WTC11 (cell line): Measurements from ENCODE around the gene TFEB. TPM values are rescaled to one million over a fixed set of nuclear protein-coding genes. Genes with fewer than 3 reads are reported as not detected.

Experiments used
- ATAC-seq: fragments of 200-7000 bp; cut with Tn5 transposase; 2 replicates; pipeline ENCODE4 v1.10.0; 2021; ENCODE audit warnings: mild to moderate bottlenecking, moderate library complexity
- CTCF ChIA-PET: fragments of 300-600 bp; sonication (Branson Sonifier 250); formaldehyde crosslinking; loops from one replicate; lab custom pipeline; 2021; ENCODE audit warnings: antibody characterized with exemption; lab: Charles Lee
- POLR2A ChIA-PET: fragments of 350-600 bp; sonication (Branson Sonifier 250); formaldehyde crosslinking; loops from one replicate; lab custom pipeline; 2021; ENCODE audit warnings: antibody characterized with exemption; lab: Charles Lee
- DNase-seq: peaks from one replicate; pipeline ENCODE4 v3.0.0; 2021; ENCODE audit warnings: low spot score
- H3K27ac Mint-ChIP-seq: 2 replicates; pipeline ENCODE4 v1.8.0; 2021; ENCODE audit warnings: mixed read lengths
- H3K27me3 Mint-ChIP-seq: 2 replicates; pipeline ENCODE4 v1.8.0; 2021; ENCODE audit warnings: low read depth, mild to moderate bottlenecking, moderate library complexity, mixed read lengths
- H3K36me3 Mint-ChIP-seq: 2 replicates; pipeline ENCODE4 v1.8.0; 2021; ENCODE audit warnings: mixed read lengths
- H3K4me1 Mint-ChIP-seq: 2 replicates; pipeline ENCODE4 v1.8.0; 2022; ENCODE audit warnings: mixed read lengths
- H3K4me3 Mint-ChIP-seq: 2 replicates; pipeline ENCODE4 v1.8.0; 2021; ENCODE audit warnings: mild to moderate bottlenecking, moderate library complexity, mixed read lengths
- H3K9me3 Mint-ChIP-seq: 2 replicates; pipeline ENCODE4 v1.8.0; 2021; ENCODE audit warnings: mixed read lengths
- ATF6 ChIP-seq: sonication (generic); formaldehyde crosslinking; IDR thresholded peaks from 2 replicates; pipeline ENCODE4 v1.8.1; 2023; ENCODE audit warnings: mild to moderate bottlenecking, missing genetic modification reagents
- CREM ChIP-seq: sonication (generic); formaldehyde crosslinking; IDR thresholded peaks from 2 replicates; pipeline ENCODE4 v1.8.1; 2022; ENCODE audit warnings: mild to moderate bottlenecking, missing genetic modification reagents, moderate library complexity
- CTCF ChIP-seq: fragments of 200-600 bp; IDR thresholded peaks from 2 replicates; pipeline ENCODE4 v1.8.0; 2022; ENCODE audit warnings: antibody characterized with exemption
- ELF4 ChIP-seq: sonication (generic); formaldehyde crosslinking; IDR thresholded peaks from 2 replicates; pipeline ENCODE4 v1.8.1; 2022; ENCODE audit warnings: low read depth, mild to moderate bottlenecking, moderate library complexity, missing genetic modification reagents
- ESRRA ChIP-seq: sonication (generic); formaldehyde crosslinking; IDR thresholded peaks from 2 replicates; pipeline ENCODE4 v1.8.1; 2022; ENCODE audit warnings: mild to moderate bottlenecking, missing genetic modification reagents, borderline replicate concordance
- NR2C2 ChIP-seq: sonication (generic); formaldehyde crosslinking; IDR thresholded peaks from 2 replicates; pipeline ENCODE4 v1.8.0; 2022; ENCODE audit warnings: mild to moderate bottlenecking, missing genetic modification reagents
- SP1 ChIP-seq: sonication (generic); formaldehyde crosslinking; conservative IDR thresholded peaks from 2 replicates; pipeline ENCODE4 v1.8.1; 2022; ENCODE audit warnings: missing genetic modification reagents
- TEAD1 ChIP-seq: sonication (generic); formaldehyde crosslinking; IDR thresholded peaks from 2 replicates; pipeline ENCODE4 v1.8.0; 2022; ENCODE audit warnings: mild to moderate bottlenecking, missing genetic modification reagents
- ZNF423 ChIP-seq: fragments of 250-450 bp; sonication (Bioruptor Pico); IDR thresholded peaks from 2 replicates; pipeline ENCODE4 v2.1.2; 2022; ENCODE audit warnings: mild to moderate bottlenecking, moderate library complexity
- total RNA-seq: library from RNA; stranded (reverse); gene quantifications from 3 replicates; pipeline ENCODE4 v1.2.3, GENCODE V29; 2021
- TF ChIP-seq, protein P1 (sequence below): sonication (generic); formaldehyde crosslinking; IDR thresholded peaks from 2 replicates; pipeline ENCODE4 v1.8.0; 2023; ENCODE audit warnings: missing genetic modification reagents, mild to moderate bottlenecking, borderline replicate concordance
- TF ChIP-seq, protein P2 (sequence below): fragments of 250-450 bp; sonication (Bioruptor Pico); IDR thresholded peaks from 2 replicates; pipeline ENCODE4 v1.9.0; 2021; ENCODE audit warnings: mild to moderate bottlenecking
- TF ChIP-seq, protein P3 (sequence below): fragments of 250-450 bp; sonication (Bioruptor Pico); IDR thresholded peaks from 2 replicates; pipeline ENCODE4 v1.8.0; 2021; ENCODE audit warnings: mild to moderate bottlenecking
- TF ChIP-seq, protein P4 (sequence below): fragments of 250-450 bp; sonication (Bioruptor Pico); IDR thresholded peaks from 2 replicates; pipeline ENCODE4 v1.9.0; 2021; ENCODE audit warnings: mild to moderate bottlenecking
- TF ChIP-seq, protein P5 (sequence below): sonication (generic); formaldehyde crosslinking; IDR thresholded peaks from 2 replicates; pipeline ENCODE4 v1.8.0; 2022; ENCODE audit warnings: mild to moderate bottlenecking, missing genetic modification reagents
- TF ChIP-seq, protein P6 (sequence below): sonication (generic); formaldehyde crosslinking; IDR thresholded peaks from 2 replicates; pipeline ENCODE4 v1.8.1; 2023; ENCODE audit warnings: mild to moderate bottlenecking, missing genetic modification reagents, moderate library complexity
- TF ChIP-seq, protein P7 (sequence below): sonication (generic); formaldehyde crosslinking; IDR thresholded peaks from 2 replicates; pipeline ENCODE4 v1.8.1; 2022; ENCODE audit warnings: low read depth, mild to moderate bottlenecking, moderate library complexity, missing genetic modification reagents, borderline replicate concordance

Gene TFEB
- total RNA-seq, 1 experiment from 2014 or later = 3.9 TPM

DNA sequence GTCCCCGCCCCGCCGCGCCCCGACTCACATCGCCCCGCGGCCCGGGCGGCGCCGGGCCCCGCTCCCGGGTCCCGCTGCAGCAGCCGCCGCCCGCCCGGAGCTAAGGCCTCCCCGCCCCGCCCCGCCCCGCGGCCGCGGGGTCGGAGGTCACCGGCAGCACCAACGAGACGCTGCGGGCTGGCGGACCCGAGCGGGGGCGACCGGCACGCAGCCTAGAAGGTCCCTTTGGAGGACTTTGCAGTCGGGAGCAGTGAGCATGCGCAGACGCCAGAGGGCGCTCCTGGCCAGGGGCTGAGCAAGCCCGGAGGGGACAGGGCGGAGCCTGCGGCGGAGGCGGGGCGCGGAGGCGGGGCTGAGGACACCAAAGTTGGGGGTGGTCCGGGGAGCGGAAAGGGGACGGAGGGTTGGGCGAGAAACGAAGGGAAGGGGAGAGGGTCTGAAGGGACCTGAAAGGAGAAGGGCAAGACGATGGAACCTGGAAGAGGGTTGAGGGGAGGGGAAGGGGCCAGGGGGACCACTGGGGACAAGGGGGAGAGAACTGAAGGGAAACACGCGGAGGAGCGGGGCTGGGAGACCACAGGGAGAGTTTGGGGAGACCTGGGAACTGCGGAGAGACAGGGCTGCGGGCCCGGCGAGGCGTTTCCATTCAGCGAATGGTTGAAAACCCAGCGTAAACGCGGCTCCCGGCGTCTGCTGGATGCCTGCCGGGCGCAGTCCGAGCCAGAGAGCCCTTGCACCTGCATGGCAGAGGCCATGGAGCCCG lies 44.6 kb upstream of the TFEB start, which contains the start of gene FRS3 (continued):
- TF ChIP-seq ESRRA (CRISPR knock-in tag) (no peak), CREM (CRISPR knock-in tag) (0 out of 2 replicates have a peak, but pooled peaks have one; percentile 59), SP1 (CRISPR knock-in tag) (peak; percentile 97), TEAD1 (CRISPR knock-in tag) (peak; percentile 32; the same call in 1 of the 2 replicates), CTCF (peak; percentile 92), NR2C2 (CRISPR knock-in tag) (peak; percentile 94)
- TF ChIP-seq, protein P1, sequence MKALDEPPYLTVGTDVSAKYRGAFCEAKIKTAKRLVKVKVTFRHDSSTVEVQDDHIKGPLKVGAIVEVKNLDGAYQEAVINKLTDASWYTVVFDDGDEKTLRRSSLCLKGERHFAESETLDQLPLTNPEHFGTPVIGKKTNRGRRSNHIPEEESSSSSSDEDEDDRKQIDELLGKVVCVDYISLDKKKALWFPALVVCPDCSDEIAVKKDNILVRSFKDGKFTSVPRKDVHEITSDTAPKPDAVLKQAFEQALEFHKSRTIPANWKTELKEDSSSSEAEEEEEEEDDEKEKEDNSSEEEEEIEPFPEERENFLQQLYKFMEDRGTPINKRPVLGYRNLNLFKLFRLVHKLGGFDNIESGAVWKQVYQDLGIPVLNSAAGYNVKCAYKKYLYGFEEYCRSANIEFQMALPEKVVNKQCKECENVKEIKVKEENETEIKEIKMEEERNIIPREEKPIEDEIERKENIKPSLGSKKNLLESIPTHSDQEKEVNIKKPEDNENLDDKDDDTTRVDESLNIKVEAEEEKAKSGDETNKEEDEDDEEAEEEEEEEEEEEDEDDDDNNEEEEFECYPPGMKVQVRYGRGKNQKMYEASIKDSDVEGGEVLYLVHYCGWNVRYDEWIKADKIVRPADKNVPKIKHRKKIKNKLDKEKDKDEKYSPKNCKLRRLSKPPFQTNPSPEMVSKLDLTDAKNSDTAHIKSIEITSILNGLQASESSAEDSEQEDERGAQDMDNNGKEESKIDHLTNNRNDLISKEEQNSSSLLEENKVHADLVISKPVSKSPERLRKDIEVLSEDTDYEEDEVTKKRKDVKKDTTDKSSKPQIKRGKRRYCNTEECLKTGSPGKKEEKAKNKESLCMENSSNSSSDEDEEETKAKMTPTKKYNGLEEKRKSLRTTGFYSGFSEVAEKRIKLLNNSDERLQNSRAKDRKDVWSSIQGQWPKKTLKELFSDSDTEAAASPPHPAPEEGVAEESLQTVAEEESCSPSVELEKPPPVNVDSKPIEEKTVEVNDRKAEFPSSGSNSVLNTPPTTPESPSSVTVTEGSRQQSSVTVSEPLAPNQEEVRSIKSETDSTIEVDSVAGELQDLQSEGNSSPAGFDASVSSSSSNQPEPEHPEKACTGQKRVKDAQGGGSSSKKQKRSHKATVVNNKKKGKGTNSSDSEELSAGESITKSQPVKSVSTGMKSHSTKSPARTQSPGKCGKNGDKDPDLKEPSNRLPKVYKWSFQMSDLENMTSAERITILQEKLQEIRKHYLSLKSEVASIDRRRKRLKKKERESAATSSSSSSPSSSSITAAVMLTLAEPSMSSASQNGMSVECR = peak; percentile 50; the same call in 1 of the 2 replicates
- TF ChIP-seq, protein P2, sequence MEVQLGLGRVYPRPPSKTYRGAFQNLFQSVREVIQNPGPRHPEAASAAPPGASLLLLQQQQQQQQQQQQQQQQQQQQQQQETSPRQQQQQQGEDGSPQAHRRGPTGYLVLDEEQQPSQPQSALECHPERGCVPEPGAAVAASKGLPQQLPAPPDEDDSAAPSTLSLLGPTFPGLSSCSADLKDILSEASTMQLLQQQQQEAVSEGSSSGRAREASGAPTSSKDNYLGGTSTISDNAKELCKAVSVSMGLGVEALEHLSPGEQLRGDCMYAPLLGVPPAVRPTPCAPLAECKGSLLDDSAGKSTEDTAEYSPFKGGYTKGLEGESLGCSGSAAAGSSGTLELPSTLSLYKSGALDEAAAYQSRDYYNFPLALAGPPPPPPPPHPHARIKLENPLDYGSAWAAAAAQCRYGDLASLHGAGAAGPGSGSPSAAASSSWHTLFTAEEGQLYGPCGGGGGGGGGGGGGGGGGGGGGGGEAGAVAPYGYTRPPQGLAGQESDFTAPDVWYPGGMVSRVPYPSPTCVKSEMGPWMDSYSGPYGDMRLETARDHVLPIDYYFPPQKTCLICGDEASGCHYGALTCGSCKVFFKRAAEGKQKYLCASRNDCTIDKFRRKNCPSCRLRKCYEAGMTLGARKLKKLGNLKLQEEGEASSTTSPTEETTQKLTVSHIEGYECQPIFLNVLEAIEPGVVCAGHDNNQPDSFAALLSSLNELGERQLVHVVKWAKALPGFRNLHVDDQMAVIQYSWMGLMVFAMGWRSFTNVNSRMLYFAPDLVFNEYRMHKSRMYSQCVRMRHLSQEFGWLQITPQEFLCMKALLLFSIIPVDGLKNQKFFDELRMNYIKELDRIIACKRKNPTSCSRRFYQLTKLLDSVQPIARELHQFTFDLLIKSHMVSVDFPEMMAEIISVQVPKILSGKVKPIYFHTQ = no peak
- TF ChIP-seq, protein P3, sequence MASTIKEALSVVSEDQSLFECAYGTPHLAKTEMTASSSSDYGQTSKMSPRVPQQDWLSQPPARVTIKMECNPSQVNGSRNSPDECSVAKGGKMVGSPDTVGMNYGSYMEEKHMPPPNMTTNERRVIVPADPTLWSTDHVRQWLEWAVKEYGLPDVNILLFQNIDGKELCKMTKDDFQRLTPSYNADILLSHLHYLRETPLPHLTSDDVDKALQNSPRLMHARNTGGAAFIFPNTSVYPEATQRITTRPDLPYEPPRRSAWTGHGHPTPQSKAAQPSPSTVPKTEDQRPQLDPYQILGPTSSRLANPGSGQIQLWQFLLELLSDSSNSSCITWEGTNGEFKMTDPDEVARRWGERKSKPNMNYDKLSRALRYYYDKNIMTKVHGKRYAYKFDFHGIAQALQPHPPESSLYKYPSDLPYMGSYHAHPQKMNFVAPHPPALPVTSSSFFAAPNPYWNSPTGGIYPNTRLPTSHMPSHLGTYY (CRISPR knock-in tag) = no peak
- TF ChIP-seq, protein P4, sequence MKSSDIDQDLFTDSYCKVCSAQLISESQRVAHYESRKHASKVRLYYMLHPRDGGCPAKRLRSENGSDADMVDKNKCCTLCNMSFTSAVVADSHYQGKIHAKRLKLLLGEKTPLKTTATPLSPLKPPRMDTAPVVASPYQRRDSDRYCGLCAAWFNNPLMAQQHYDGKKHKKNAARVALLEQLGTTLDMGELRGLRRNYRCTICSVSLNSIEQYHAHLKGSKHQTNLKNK = no peak
- TF ChIP-seq, protein P5, sequence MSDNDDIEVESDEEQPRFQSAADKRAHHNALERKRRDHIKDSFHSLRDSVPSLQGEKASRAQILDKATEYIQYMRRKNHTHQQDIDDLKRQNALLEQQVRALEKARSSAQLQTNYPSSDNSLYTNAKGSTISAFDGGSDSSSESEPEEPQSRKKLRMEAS (CRISPR knock-in tag) = peak; percentile 68; the same call in 1 of the 2 replicates
- TF ChIP-seq, protein P6, sequence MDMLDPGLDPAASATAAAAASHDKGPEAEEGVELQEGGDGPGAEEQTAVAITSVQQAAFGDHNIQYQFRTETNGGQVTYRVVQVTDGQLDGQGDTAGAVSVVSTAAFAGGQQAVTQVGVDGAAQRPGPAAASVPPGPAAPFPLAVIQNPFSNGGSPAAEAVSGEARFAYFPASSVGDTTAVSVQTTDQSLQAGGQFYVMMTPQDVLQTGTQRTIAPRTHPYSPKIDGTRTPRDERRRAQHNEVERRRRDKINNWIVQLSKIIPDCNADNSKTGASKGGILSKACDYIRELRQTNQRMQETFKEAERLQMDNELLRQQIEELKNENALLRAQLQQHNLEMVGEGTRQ (CRISPR knock-in tag) = peak; percentile 42

- Mint-ChIP-seq H3K27ac (0 out of 2 replicates have a peak overlapping the region, but pooled peaks have one; percentile 70), H3K4me1 (peaks cover 18% of the 10 kb centered on the region), H3K4me3 (peak overlapping the region; percentile 95), H3K27me3 (peaks cover 36% of the 10 kb centered on the region), H3K36me3 (no peaks in the 10 kb centered on the region; the same call in 1 of the 2 replicates), H3K9me3 (no peaks in the 10 kb centered on the region)
- ChIA-PET CTCF (interaction anchor here (0.6 to 1.0 kb wide), 20 partner anchors 9 to 369 kb away, joined by 3 to 9 read pairs (median 4); partner anchors contain the start of genes BYSL, MED20 and TAF8), POLR2A (no interaction called here)
- no peak for DNase-seq
- ATAC-seq = peak; percentile 2
- no peak for TF ChIP-seq ELF4 (CRISPR knock-in tag)
- TF ChIP-seq ZNF423 (CRISPR knock-in tag) = no peak
- TF ChIP-seq, protein P7, sequence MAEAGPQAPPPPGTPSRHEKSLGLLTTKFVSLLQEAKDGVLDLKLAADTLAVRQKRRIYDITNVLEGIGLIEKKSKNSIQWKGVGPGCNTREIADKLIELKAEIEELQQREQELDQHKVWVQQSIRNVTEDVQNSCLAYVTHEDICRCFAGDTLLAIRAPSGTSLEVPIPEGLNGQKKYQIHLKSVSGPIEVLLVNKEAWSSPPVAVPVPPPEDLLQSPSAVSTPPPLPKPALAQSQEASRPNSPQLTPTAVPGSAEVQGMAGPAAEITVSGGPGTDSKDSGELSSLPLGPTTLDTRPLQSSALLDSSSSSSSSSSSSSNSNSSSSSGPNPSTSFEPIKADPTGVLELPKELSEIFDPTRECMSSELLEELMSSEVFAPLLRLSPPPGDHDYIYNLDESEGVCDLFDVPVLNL (CRISPR knock-in tag) = no peak
- no peak for TF ChIP-seq CTCF
- TF ChIP-seq ATF6 (CRISPR knock-in tag) = no peak
These were observed 43.9 kb upstream of the TFEB start for GRCh38 chr6:41779336-41779735.
